ENCODE measurements around the gene RGS7.
"Not testable (repeated sequence)": the region's sequence is repeated elsewhere in the genome, so short reads cannot be mapped to it uniquely, and the experiment has no call there.

Gene RGS7

DNA sequence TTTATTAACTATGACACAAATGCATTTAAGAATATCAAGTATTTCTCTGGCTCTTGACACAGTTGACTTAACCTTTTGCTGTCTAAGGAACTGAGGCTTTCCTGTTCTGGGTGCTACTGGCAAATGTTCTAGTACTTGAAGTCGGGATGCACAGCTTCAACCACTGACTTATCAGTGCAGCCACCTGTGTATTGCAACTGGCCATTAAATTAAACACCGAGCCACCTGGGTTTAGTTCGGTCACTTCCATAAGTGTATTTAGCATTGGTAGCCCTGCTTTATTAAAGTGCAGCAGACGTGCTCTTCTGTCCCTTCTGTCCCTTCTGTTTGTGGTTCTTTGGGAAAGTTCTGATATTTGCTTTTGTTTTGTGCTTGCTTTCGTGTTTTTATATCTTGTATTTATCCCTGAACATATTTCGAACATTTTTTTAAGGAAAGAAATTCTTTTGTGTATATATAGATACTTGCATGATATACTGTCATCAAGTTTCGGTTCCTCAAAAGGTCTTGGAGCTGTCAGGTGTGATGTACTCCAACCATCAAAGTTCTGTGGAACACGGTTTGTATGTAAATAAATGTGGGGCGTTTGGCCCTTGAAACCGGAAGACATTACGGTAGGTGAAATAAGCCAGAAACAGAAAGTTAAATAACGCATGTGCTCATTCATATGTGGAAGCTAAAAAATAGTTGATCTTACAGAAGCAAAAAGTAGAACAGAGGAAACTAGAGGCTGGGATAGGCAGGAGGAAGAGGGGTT lies 447.1 kb downstream of the RGS7 start:
- DNase-seq, result no peak
- no peak overlapping the region for H3K4me3 Mint-ChIP-seq
- no peaks in the 10 kb centered on the region for H3K36me3 Mint-ChIP-seq (ENCODE audit: low read depth)
- H3K4me1 Mint-ChIP-seq, result peaks cover 15% of the 10 kb centered on the region
- H3K9me3 Mint-ChIP-seq, result no peaks in the 10 kb centered on the region
- peaks cover 3% of the 10 kb centered on the region for H3K27me3 Mint-ChIP-seq (ENCODE audit: low read depth, poor library complexity)
- TF ChIP-seq, protein P1, sequence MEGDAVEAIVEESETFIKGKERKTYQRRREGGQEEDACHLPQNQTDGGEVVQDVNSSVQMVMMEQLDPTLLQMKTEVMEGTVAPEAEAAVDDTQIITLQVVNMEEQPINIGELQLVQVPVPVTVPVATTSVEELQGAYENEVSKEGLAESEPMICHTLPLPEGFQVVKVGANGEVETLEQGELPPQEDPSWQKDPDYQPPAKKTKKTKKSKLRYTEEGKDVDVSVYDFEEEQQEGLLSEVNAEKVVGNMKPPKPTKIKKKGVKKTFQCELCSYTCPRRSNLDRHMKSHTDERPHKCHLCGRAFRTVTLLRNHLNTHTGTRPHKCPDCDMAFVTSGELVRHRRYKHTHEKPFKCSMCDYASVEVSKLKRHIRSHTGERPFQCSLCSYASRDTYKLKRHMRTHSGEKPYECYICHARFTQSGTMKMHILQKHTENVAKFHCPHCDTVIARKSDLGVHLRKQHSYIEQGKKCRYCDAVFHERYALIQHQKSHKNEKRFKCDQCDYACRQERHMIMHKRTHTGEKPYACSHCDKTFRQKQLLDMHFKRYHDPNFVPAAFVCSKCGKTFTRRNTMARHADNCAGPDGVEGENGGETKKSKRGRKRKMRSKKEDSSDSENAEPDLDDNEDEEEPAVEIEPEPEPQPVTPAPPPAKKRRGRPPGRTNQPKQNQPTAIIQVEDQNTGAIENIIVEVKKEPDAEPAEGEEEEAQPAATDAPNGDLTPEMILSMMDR (IDR thresholded peaks at IDR 0.05), result no peak
- no peak overlapping the region for H3K27ac Mint-ChIP-seq

DNA sequence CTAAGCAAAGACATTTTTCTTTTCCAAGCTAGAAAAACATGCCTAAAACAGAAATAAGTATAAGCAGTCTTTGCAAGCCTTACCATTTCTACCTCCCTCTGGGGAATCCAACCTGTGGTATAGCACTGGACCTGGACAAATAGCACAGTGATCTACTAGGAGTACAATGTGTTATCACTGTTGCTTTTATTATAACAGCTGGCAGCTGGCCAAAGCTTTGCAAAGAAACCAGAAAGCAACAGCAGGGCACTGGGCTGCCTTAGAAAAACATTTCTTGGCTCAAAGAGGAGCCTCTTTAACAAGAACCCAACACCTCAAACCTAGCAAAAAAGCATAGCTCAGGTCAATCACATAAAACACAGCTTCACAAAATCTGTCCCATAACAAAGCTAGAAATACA lies 450.5 kb downstream of the RGS7 start:
- Mint-ChIP-seq H3K9me3 (peaks cover 10% of the 10 kb centered on the region), H3K27me3 (ENCODE audit: low read depth, poor library complexity) (peaks cover 3% of the 10 kb centered on the region), H3K4me3 (no peak overlapping the region), H3K4me1 (peaks cover 6% of the 10 kb centered on the region), H3K27ac (no peak overlapping the region), H3K36me3 (ENCODE audit: low read depth) (no peaks in the 10 kb centered on the region)
- TF ChIP-seq, protein P1 (IDR thresholded peaks at IDR 0.05), result no peak
- no peak for DNase-seq

DNA sequence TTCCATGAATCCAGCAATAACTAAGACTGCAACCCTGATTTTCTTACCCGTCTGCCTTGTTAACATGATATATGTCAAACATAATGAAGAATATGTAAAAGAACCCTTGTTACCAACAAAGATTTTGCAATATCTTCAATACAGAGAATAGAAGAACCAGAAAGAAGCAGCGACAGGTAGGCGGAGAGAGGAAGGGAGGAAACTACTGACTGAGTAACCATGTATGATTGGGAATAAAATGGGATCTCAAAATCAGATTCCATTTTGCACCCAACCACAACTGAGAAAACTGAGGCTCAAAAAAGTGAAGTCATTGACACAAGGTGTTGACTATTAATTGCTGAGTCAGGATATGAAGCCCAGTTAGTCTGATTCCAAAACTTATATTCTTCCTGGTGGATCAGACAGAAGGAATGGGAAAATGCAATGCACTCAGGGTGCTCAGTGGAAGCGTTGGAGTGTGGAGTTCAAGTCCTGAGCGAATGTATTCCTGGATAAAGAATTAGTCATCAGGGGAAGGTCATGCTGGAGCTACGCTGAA lies 451.7 kb downstream of the RGS7 start:
- H3K9me3 Mint-ChIP-seq, result peaks cover 14% of the 10 kb centered on the region
- DNase-seq, result no peak

DNA sequence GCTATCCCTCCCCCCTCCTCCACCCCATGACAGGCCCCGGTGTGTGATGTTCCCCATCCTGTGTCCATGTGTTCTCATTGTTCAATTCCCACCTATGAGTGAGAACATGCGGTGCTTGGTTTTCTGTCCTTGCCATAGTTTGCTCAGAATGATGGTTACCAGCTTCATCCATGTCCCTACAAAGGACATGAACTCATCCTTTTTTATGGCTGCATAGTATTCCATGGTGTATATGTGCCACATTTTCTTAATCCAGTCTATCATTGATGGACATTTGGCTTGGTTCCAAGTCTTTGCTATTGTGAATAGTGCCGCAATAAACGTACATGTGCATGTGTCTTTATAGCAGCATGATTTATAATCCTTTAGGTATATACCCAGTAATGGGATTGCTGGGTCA lies 461.6 kb downstream of the RGS7 start:
- not testable (repeated sequence) for H3K4me3 Mint-ChIP-seq

More for the DNA sequence above, 451.7 kb downstream of the RGS7 start:
- Mint-ChIP-seq H3K27me3 (ENCODE audit: low read depth, poor library complexity) (peaks cover 2% of the 10 kb centered on the region), H3K4me3 (no peak overlapping the region), H3K4me1 (no peaks in the 10 kb centered on the region), H3K36me3 (ENCODE audit: low read depth) (no peaks in the 10 kb centered on the region), H3K27ac (no peak overlapping the region)
- TF ChIP-seq, protein P1 (IDR thresholded peaks at IDR 0.05), result no peak

DNA sequence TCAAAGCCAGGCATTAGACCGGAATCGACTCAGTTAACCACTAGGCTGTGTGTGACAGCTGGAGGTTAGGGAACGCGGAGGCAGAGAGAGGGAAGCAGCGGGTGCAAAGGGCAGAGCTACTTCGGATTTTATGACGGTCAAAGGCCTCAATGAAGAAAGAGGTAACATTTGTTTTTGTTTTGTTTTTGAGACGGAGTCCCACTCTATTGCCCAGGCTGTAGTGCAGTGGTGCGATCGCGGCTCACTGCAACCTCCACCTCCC lies 468.3 kb downstream of the RGS7 start:
- Mint-ChIP-seq H3K4me3 (no peak overlapping the region), H3K36me3 (ENCODE audit: low read depth) (no peaks in the 10 kb centered on the region), H3K9me3 (no peaks in the 10 kb centered on the region), H3K4me1 (no peaks in the 10 kb centered on the region), H3K27me3 (ENCODE audit: low read depth, poor library complexity) (peaks cover 4% of the 10 kb centered on the region), H3K27ac (no peak overlapping the region)
- TF ChIP-seq, protein P1 (IDR thresholded peaks at IDR 0.05), result no peak
- no peak for DNase-seq

More for the DNA sequence above, 461.6 kb downstream of the RGS7 start:
- not testable (repeated sequence) for H3K36me3 Mint-ChIP-seq (ENCODE audit: low read depth); H3K27ac Mint-ChIP-seq; H3K27me3 Mint-ChIP-seq (ENCODE audit: low read depth, poor library complexity); H3K4me1 Mint-ChIP-seq; DNase-seq
- peaks cover 26% of the 10 kb centered on the region for H3K9me3 Mint-ChIP-seq

DNA sequence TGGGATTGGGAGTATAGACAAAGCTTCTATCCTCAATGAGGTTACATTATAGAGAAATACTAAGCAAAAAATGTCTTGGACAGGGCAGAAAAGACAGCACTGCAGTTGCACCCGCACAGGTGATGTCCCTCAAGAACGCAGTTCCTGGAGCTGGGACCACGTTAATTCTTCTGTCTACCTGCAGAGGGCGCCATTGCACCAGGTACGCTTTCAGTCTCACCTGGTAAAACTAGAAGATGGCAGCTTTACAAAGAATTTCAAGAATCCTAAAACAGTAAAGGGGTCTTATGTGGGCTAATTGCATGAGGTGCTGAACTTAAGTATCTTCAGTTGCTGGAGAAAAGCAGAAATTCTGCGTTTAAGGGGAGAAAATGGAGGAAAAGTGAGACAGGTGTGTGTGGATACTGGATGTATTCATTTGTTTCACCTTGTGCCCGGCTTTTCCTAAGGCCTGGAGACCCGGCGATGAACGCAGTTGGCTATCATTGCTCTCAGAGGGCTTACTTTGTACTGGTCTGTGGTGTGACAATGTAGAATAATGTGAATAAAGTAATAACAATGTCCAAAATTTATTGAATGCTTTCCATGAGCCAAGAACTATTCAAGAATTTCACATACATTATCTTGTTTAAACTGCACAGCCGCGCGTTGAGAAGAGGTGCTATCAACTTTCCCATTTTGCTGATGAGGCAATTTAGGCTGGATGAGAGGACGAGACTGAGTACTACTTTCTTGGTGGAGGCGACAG lies 468.8 kb downstream of the RGS7 start:
- DNase-seq, result peak; percentile 69
- TF ChIP-seq, protein P1 (IDR thresholded peaks at IDR 0.05), result peak; percentile 92
- Mint-ChIP-seq H3K4me1 (no peaks in the 10 kb centered on the region), H3K4me3 (no peak overlapping the region), H3K27ac (no peak overlapping the region), H3K36me3 (ENCODE audit: low read depth) (no peaks in the 10 kb centered on the region), H3K27me3 (ENCODE audit: low read depth, poor library complexity) (peaks cover 4% of the 10 kb centered on the region), H3K9me3 (no peaks in the 10 kb centered on the region)

Data from nephron progenitor cell (in vitro differentiated cells).